B cell (primary cell): ENCODE results near the gene DCAKD. TPM values are rescaled to one million over a fixed set of nuclear protein-coding genes. Genes with fewer than 3 reads are reported as not detected.

Experiments
- ATAC-seq: fragments of 200-7000 bp; cut with Tn5 transposase; one replicate; pipeline ENCODE4 v1.10.0; 2021; ENCODE audit warnings: low read depth, mild to moderate bottlenecking, moderate number of reproducible peaks, moderate library complexity
- CTCF ChIA-PET: fragments of 350-600 bp; sonication (Branson Sonifier 250); formaldehyde crosslinking; loops from one replicate; lab custom pipeline; 2021; ENCODE audit warnings: antibody characterized with exemption, inconsistent platforms; lab: Charles Lee
- POLR2A ChIA-PET: fragments of 350-600 bp; sonication (Branson Sonifier 250); formaldehyde crosslinking; loops from one replicate; lab custom pipeline; 2021; ENCODE audit warnings: antibody characterized with exemption; lab: Charles Lee
- DNase-seq: peaks from one replicate; pipeline ENCODE4 v3.0.0; 2013
- H2AFZ ChIP-seq: 2 replicates; pipeline ENCODE4 v1.6.1; 2012; ENCODE audit warnings: mild to moderate bottlenecking, low read depth, low read length; ENCODE audit not compliant: insufficient read depth, poor library complexity, severe bottlenecking
- H3K27ac ChIP-seq, 2 donors: 1 replicate in 1 of 2; 2 replicates in 1 of 2; pipeline ENCODE4 v1.5.1; 2012 to 2013; ENCODE audit warnings: low read length in 2 of 2, mild to moderate bottlenecking in 2 of 2, moderate library complexity in 1 of 2
- H3K27me3 ChIP-seq, 4 experiments: fragments of 200-600 bp in 1 of 4; sonication (generic) in 1 of 4; replicated peaks in 1 of 4; 1 replicate in 2 of 4; 2 replicates in 2 of 4; pipeline versions ENCODE4 v1.6.1 to v1.7.0; 2013 to 2016; ENCODE audit warnings: low read length in 3 of 4, mild to moderate bottlenecking in 2 of 4, mixed read lengths in 1 of 4, moderate library complexity in 1 of 4; ENCODE audit not compliant: insufficient read depth in 4 of 4, control insufficient read depth in 3 of 4; ENCODE audit errors: control extremely low read depth in 1 of 4
- H3K36me3 ChIP-seq, 2 experiments: replicated peaks in 1 of 2; 1 replicate in 1 of 2; 2 replicates in 1 of 2; pipeline versions ENCODE4 v1.6.1 to v1.7.1; 2013; ENCODE audit warnings: low read length in 1 of 2; ENCODE audit not compliant: insufficient read depth in 2 of 2, control insufficient read depth in 1 of 2; ENCODE audit errors: control extremely low read depth in 1 of 2, extremely low read depth in 1 of 2
- H3K4me1 ChIP-seq, 2 donors: fragments of 200-600 bp in 1 of 2; sonication (generic) in 1 of 2; 1 replicate in 1 of 2; 2 replicates in 1 of 2; pipeline versions ENCODE4 v1.5.1 to v1.6.1; 2013 to 2017; ENCODE audit warnings: low read length in 2 of 2; ENCODE audit not compliant: control insufficient read depth in 2 of 2, insufficient read depth in 2 of 2
- H3K4me2 ChIP-seq: replicated peaks from 2 replicates; pipeline ENCODE3; 2012; ENCODE audit warnings: mild to moderate bottlenecking, low read depth, low read length; ENCODE audit not compliant: poor library complexity, severe bottlenecking
- H3K4me3 ChIP-seq, 5 experiments: fragments of 200-600 bp in 1 of 5; sonication (generic) in 1 of 5; 1 replicate in 3 of 5; 2 replicates in 2 of 5; pipeline versions ENCODE4 v1.5.1 to v1.7.0; 2011 to 2016; ENCODE audit warnings: low read length in 4 of 5, mild to moderate bottlenecking in 4 of 5, low read depth in 2 of 5, control low read depth in 1 of 5, moderate library complexity in 1 of 5; ENCODE audit not compliant: insufficient read depth in 1 of 5; ENCODE audit errors: control extremely low read depth in 1 of 5, extremely low read depth in 1 of 5
- H3K79me2 ChIP-seq: fragments of 200-600 bp; sonication (generic); one replicate; pipeline ENCODE4 v1.6.0; 2016; ENCODE audit warnings: low read length; ENCODE audit not compliant: control insufficient read depth, insufficient read depth
- H3K9ac ChIP-seq: fragments of 200-600 bp; sonication (generic); 2 replicates; pipeline ENCODE4 v1.6.1; 2017; ENCODE audit warnings: mild to moderate bottlenecking, low read length, moderate library complexity
- H3K9me3 ChIP-seq, 3 donors: one replicate each; pipeline versions ENCODE4 v1.6.1 to v1.7.1; 2013; ENCODE audit warnings: low read length in 2 of 3; ENCODE audit not compliant: control insufficient read depth in 2 of 3, insufficient read depth in 1 of 3; ENCODE audit errors: control extremely low read depth in 1 of 3
- H4K20me1 ChIP-seq: 2 replicates; pipeline ENCODE4 v1.6.0; 2012; ENCODE audit warnings: mild to moderate bottlenecking, low read length; ENCODE audit not compliant: insufficient read depth, control insufficient read depth, poor library complexity, severe bottlenecking
- H3K27ac Mint-ChIP-seq: one replicate; pipeline ENCODE4 v1.8.0; 2021; ENCODE audit warnings: mixed read lengths
- H3K27me3 Mint-ChIP-seq: one replicate; pipeline ENCODE4 v1.8.0; 2021; ENCODE audit warnings: mixed read lengths
- H3K4me1 Mint-ChIP-seq: one replicate; pipeline ENCODE4 v1.8.0; 2021; ENCODE audit warnings: mixed read lengths
- H3K4me3 Mint-ChIP-seq: one replicate; pipeline ENCODE4 v1.8.0; 2021; ENCODE audit warnings: mixed read lengths
- H3K9me3 Mint-ChIP-seq: one replicate; pipeline ENCODE4 v1.8.0; 2022; ENCODE audit warnings: mixed read lengths; ENCODE audit not compliant: insufficient read depth
- CTCF ChIP-seq: fragments of 200-600 bp; IDR thresholded peaks from one replicate; pipeline ENCODE4 v1.8.0; 2022; ENCODE audit warnings: antibody characterized with exemption, mild to moderate bottlenecking
- EZH2 ChIP-seq: IDR thresholded peaks from 2 replicates; pipeline ENCODE4 v1.6.1; 2012; ENCODE audit warnings: borderline replicate concordance, low read depth, mild to moderate bottlenecking, moderate library complexity, low read length; ENCODE audit not compliant: insufficient read depth, poor library complexity, severe bottlenecking
- WGBS: methylation state at CpG from one replicate; pipeline ENCODE4 v1.1.5; 2013; ENCODE audit warnings: missing lambda C conversion rate; ENCODE audit not compliant: insufficient coverage; 5-methylcytosine and 5-hydroxymethylcytosine counted together
- intact Hi-C: fragments of 100-400 bp; cut with micrococcal nuclease; formaldehyde crosslinking; loops from one replicate; pipeline ENCODE4 v1.10.0; 2022
- polyA plus RNA-seq: library from polyadenylated mRNA; depleted of rRNA; stranded (reverse); fragments of >200 nt; gene quantifications from 2 replicates; pipeline ENCODE4 v1.2.3, GENCODE V29; 2012
- total RNA-seq, 2 donors: library from RNA; stranded (reverse); fragments of 120-200 nt in 1 of 2; gene quantifications; 1 replicate in 1 of 2; 2 replicates in 1 of 2; pipeline versions ENCODE4 v1.2.3 to v1.2.4, GENCODE V29; 2013 to 2022

DCAKD gene
- total and polyA plus RNA-seq, 2 donors (not counting 1 experiment from before 2014, with no cell fraction given): 20.6 to 31.5 TPM

DNA sequence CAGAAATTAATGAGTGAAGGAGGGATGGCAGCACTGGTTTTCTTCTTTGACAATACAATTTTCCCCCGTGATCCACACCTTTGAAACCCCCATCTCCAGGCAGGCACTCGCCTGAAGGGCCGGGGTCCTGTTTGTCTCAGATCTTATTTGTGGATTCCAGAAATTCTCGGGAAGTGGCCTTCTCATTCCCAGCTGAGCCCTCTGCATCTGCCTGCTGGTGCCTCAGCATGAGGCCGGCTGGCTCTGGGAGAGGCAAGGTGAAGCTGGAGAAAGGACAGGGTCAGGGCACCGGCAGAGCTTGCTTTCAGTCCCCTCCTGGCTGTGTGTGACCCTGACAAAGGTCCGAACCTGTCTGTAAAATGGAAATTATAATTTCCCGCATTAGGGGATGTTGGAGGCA lies 47.6 kb downstream of the DCAKD start:
- DNase-seq (no peak), ATAC-seq (no peak)
- H3K27me3 Mint-ChIP-seq: peaks cover 38% of the 10 kb centered on the region
- no peak overlapping the region for H3K4me3 ChIP-seq
- 78% methylated on average over 7 of the region's 8 CpGs for WGBS
- no peak overlapping the region for H2AFZ ChIP-seq
- no peaks in the 10 kb centered on the region for H3K36me3 ChIP-seq
- ChIA-PET CTCF (no interaction called here), POLR2A (no interaction called here)
- H3K4me1 Mint-ChIP-seq: no peaks in the 10 kb centered on the region
- H3K9ac ChIP-seq: no peak overlapping the region
- peaks cover 0 to 6% (median 4%) of the 10 kb centered on the region in 3 donors for H3K9me3 ChIP-seq
- H3K27ac Mint-ChIP-seq: no peak overlapping the region
- peaks cover 0 to 23% (median 6%) of the 10 kb centered on the region in 4 experiments for H3K27me3 ChIP-seq
- peaks cover 9% of the 10 kb centered on the region for H3K9me3 Mint-ChIP-seq
- intact Hi-C loops: no loop called here
- no peaks in the 10 kb centered on the region for H3K79me2 ChIP-seq
- H4K20me1 ChIP-seq: no peaks in the 10 kb centered on the region
- no peak overlapping the region for H3K4me2 ChIP-seq
- TF ChIP-seq EZH2: no peak
- TF ChIP-seq CTCF: no peak
- no peak overlapping the region for H3K4me3 Mint-ChIP-seq
- H3K4me1 ChIP-seq: no peaks in the 10 kb centered on the region
- no peak overlapping the region for H3K27ac ChIP-seq

- no peak overlapping the region for H2AFZ ChIP-seq
- no peak overlapping the region for H3K27ac ChIP-seq
- intact Hi-C loops: no loop called here
- peaks cover 0 to 30% (median 7%) of the 10 kb centered on the region in 4 experiments for H3K27me3 ChIP-seq
- Mint-ChIP-seq H3K4me3 (no peak overlapping the region), H3K27me3 (peaks cover 34% of the 10 kb centered on the region), H3K4me1 (no peaks in the 10 kb centered on the region), H3K9me3 (peaks cover 12% of the 10 kb centered on the region), H3K27ac (no peak overlapping the region)
- H3K4me3 ChIP-seq: no peak overlapping the region
- TF ChIP-seq CTCF: no peak
- TF ChIP-seq EZH2: no peak
- 80% methylated on average over 3 of the region's 3 CpGs for WGBS
- no peaks in the 10 kb centered on the region for H3K4me1 ChIP-seq
- H3K9me3 ChIP-seq: peaks cover 0 to 15% (median 4%) of the 10 kb centered on the region in 3 donors
- no peaks in the 10 kb centered on the region for H3K36me3 ChIP-seq
- no peak overlapping the region for H3K4me2 ChIP-seq
- ATAC-seq (no peak), DNase-seq (no peak)
- H3K79me2 ChIP-seq: no peaks in the 10 kb centered on the region
- CTCF ChIA-PET: no interaction called here
- H3K9ac ChIP-seq: no peak overlapping the region
- POLR2A ChIA-PET: no interaction called here
- no peaks in the 10 kb centered on the region for H4K20me1 ChIP-seq
Observed at GRCh38 chr17:45001310-45001709, 50.1 kb downstream of the DCAKD start.
